ENCODE results near the gene ENPP3. TPM values are rescaled to one million over a fixed set of nuclear protein-coding genes. Genes with fewer than 3 reads are reported as not detected.

Gene ENPP3
- total RNA-seq, 1 experiment from 2014 or later, result not detected

GRCh38 chr6:131627724-131628682 is 9.1 kb upstream of the ENPP3 start, which contains the start of gene MED23 (continued):
- 0 out of 2 replicates have a peak, but pooled peaks have one; percentile 39 for TF ChIP-seq STAT6 (CRISPR knock-in tag; conservative IDR thresholded peaks at IDR 0.05; ENCODE audit: low read depth)
- no peak for TF ChIP-seq TEAD4 (CRISPR knock-in tag; IDR thresholded peaks at IDR 0.05)
- 0 out of 2 replicates have a peak, but pooled peaks have one; percentile 19 for TF ChIP-seq MXD4 (CRISPR knock-in tag; IDR thresholded peaks at IDR 0.05; ENCODE audit: borderline replicate concordance)
- peak; percentile 92; the same call in 1 of the 2 replicates for TF ChIP-seq AFF4 (CRISPR knock-in tag; IDR thresholded peaks at IDR 0.05; ENCODE audit: borderline replicate concordance)
- no peak for TF ChIP-seq ATF1 (CRISPR knock-in tag; IDR thresholded peaks at IDR 0.05)
- TF ChIP-seq ERG (CRISPR knock-in tag; IDR thresholded peaks at IDR 0.05), result peak; percentile 86; the same call in 1 of the 2 replicates
- no peak for TF ChIP-seq JUN (CRISPR knock-in tag; IDR thresholded peaks at IDR 0.05)
- peak; percentile 58; the same call in 1 of the 2 replicates for TF ChIP-seq IRF1 (CRISPR knock-in tag; IDR thresholded peaks at IDR 0.05)
- 0 out of 2 replicates have a peak, but pooled peaks have one; percentile 40 for TF ChIP-seq MLX (CRISPR knock-in tag; IDR thresholded peaks at IDR 0.05)
- TF ChIP-seq ZNF121 (CRISPR knock-in tag; IDR thresholded peaks at IDR 0.05), result no peak
- no peak for TF ChIP-seq SOX15 (CRISPR knock-in tag; IDR thresholded peaks at IDR 0.05)
- TF ChIP-seq FOXP4 (CRISPR knock-in tag; IDR thresholded peaks at IDR 0.05), result peak; percentile 75; the same call in 1 of the 2 replicates
- TF ChIP-seq ZNF317 (CRISPR knock-in tag; IDR thresholded peaks at IDR 0.05; ENCODE audit: borderline replicate concordance, low read depth), result 0 out of 2 replicates have a peak, but pooled peaks have one; percentile 56
- 0 out of 2 replicates have a peak, but pooled peaks have one; percentile 40 for TF ChIP-seq ZSCAN18 (CRISPR knock-in tag; IDR thresholded peaks at IDR 0.05)
- TF ChIP-seq ZNF138 (CRISPR knock-in tag; conservative IDR thresholded peaks at IDR 0.05), result peak; percentile 6; the same call in 1 of the 2 replicates
- 0 out of 2 replicates have a peak, but pooled peaks have one; percentile 84 for TF ChIP-seq PREB (CRISPR knock-in tag; IDR thresholded peaks at IDR 0.05; ENCODE audit: borderline replicate concordance)
- TF ChIP-seq TEAD1 (CRISPR knock-in tag; IDR thresholded peaks at IDR 0.05), result peak; percentile 97
- TF ChIP-seq ZNF263 (CRISPR knock-in tag; IDR thresholded peaks at IDR 0.05; ENCODE audit: low read depth), result no peak

Data from WTC11 (cell line).